ENCODE results near the gene PHIP. TPM values are rescaled to one million over a fixed set of nuclear protein-coding genes. Genes with fewer than 3 reads are reported as not detected.

Gene PHIP
- total and polyA plus RNA-seq, 2 donors from 2014 or later = 4.8 to 30.6 TPM

DNA sequence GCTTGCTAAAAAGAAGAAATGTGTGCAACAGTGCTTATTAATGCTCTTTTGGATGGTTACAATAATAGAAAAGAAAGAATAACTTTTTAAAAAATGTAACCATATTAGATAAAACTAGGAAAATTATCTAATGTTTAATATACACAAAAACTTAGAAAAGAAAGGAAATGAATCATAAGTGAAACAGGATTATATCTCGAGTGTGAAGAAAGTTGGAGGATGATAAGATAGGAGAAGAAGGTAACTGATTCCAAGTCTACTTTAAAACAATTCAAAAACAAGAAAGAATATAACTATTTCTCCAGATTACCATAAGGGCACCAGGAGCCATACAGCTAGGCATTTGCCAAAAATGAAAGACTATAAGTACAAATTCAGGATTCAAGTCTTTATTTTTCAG, 73.0 kb downstream of the PHIP start:
- DNase-seq (no peak), FAIRE-seq (no peak)
- TF ChIP-seq, protein P1, sequence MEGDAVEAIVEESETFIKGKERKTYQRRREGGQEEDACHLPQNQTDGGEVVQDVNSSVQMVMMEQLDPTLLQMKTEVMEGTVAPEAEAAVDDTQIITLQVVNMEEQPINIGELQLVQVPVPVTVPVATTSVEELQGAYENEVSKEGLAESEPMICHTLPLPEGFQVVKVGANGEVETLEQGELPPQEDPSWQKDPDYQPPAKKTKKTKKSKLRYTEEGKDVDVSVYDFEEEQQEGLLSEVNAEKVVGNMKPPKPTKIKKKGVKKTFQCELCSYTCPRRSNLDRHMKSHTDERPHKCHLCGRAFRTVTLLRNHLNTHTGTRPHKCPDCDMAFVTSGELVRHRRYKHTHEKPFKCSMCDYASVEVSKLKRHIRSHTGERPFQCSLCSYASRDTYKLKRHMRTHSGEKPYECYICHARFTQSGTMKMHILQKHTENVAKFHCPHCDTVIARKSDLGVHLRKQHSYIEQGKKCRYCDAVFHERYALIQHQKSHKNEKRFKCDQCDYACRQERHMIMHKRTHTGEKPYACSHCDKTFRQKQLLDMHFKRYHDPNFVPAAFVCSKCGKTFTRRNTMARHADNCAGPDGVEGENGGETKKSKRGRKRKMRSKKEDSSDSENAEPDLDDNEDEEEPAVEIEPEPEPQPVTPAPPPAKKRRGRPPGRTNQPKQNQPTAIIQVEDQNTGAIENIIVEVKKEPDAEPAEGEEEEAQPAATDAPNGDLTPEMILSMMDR (IDR thresholded peaks at IDR 0.05; ENCODE audit: borderline replicate concordance, extremely low read depth, insufficient read depth) = no peak
- intact Hi-C loops (cut with DNase I) = no loop called here
- no peak overlapping the region for H3K4me3 ChIP-seq (ENCODE audit: low read length in 3 of 3)
- no peak overlapping the region for H3K9ac ChIP-seq (ENCODE audit: low read length in 3 of 3)
- no peaks in the 10 kb centered on the region for H3K27me3 ChIP-seq (ENCODE audit: control insufficient read depth, insufficient read depth, low read length)
- no peaks in the 10 kb centered on the region for H3K9me3 ChIP-seq (ENCODE audit: control insufficient read depth in 2 of 3, insufficient read depth in 1 of 3, low read length in 3 of 3)
- no peaks in the 10 kb centered on the region for H3K4me1 ChIP-seq (ENCODE audit: control insufficient read depth in 2 of 3, insufficient read depth in 2 of 3, low read depth in 1 of 3, low read length in 3 of 3)
- H3K36me3 ChIP-seq (ENCODE audit: control insufficient read depth in 2 of 3, insufficient read depth in 3 of 3, low read length in 3 of 3) = peaks cover 4 to 16% (median 4%) of the 10 kb centered on the region in 3 donors
- no peak overlapping the region for H3K27ac ChIP-seq (ENCODE audit: low read depth in 2 of 2, low read length in 2 of 2)

GRCh38 chr6:79004239-79004638, 73.8 kb downstream of the PHIP start:
- FAIRE-seq (no peak), DNase-seq (no peak)
- TF ChIP-seq, protein P1 (IDR thresholded peaks at IDR 0.05; ENCODE audit: borderline replicate concordance, extremely low read depth, insufficient read depth) = no peak
- H3K9ac ChIP-seq (ENCODE audit: low read length in 3 of 3) = no peak overlapping the region
- intact Hi-C loops (cut with DNase I) = no loop called here
- no peaks in the 10 kb centered on the region for H3K9me3 ChIP-seq (ENCODE audit: control insufficient read depth in 2 of 3, insufficient read depth in 1 of 3, low read length in 3 of 3)
- no peak overlapping the region for H3K4me3 ChIP-seq (ENCODE audit: low read length in 3 of 3)
- H3K27me3 ChIP-seq (ENCODE audit: control insufficient read depth, insufficient read depth, low read length) = no peaks in the 10 kb centered on the region
- H3K36me3 ChIP-seq (ENCODE audit: control insufficient read depth in 2 of 3, insufficient read depth in 3 of 3, low read length in 3 of 3) = peaks cover 4 to 16% (median 4%) of the 10 kb centered on the region in 3 donors
- no peaks in the 10 kb centered on the region for H3K4me1 ChIP-seq (ENCODE audit: control insufficient read depth in 2 of 3, insufficient read depth in 2 of 3, low read depth in 1 of 3, low read length in 3 of 3)
- H3K27ac ChIP-seq (ENCODE audit: low read depth in 2 of 2, low read length in 2 of 2) = no peak overlapping the region

DNA sequence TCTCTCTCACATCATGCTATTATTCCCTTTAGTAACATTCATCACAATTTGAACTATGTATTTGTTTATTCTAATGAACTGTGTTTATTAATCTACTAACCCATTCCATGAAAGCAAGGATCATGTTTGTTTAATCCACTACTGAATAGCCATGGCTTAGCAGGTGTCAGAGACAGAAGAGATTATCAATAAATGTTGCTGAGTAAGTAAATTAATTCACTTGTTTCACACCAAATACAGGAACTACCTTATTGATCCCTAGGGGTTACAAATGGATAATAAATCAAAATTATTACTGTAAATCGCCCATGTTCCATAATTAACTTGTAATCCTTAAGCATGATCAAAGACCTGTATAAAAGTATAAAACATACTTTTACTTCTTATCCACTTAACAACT, 76.6 kb downstream of the PHIP start:
- H3K27ac ChIP-seq (ENCODE audit: low read depth in 2 of 2, low read length in 2 of 2) = no peak overlapping the region
- DNase-seq = no peak
- peaks cover 12 to 34% (median 13%) of the 10 kb centered on the region in 3 donors for H3K36me3 ChIP-seq (ENCODE audit: control insufficient read depth in 2 of 3, insufficient read depth in 3 of 3, low read length in 3 of 3)
- H3K9ac ChIP-seq (ENCODE audit: low read length in 3 of 3) = no peak overlapping the region
- no peak for FAIRE-seq
- intact Hi-C loops (cut with DNase I) = no loop called here
- H3K27me3 ChIP-seq (ENCODE audit: control insufficient read depth, insufficient read depth, low read length) = no peaks in the 10 kb centered on the region
- no peaks in the 10 kb centered on the region for H3K9me3 ChIP-seq (ENCODE audit: control insufficient read depth in 2 of 3, insufficient read depth in 1 of 3, low read length in 3 of 3)
- TF ChIP-seq, protein P1 (IDR thresholded peaks at IDR 0.05; ENCODE audit: borderline replicate concordance, extremely low read depth, insufficient read depth) = no peak
- no peaks in the 10 kb centered on the region for H3K4me1 ChIP-seq (ENCODE audit: control insufficient read depth in 2 of 3, insufficient read depth in 2 of 3, low read depth in 1 of 3, low read length in 3 of 3)
- H3K4me3 ChIP-seq (ENCODE audit: low read length in 3 of 3) = no peak overlapping the region

DNA sequence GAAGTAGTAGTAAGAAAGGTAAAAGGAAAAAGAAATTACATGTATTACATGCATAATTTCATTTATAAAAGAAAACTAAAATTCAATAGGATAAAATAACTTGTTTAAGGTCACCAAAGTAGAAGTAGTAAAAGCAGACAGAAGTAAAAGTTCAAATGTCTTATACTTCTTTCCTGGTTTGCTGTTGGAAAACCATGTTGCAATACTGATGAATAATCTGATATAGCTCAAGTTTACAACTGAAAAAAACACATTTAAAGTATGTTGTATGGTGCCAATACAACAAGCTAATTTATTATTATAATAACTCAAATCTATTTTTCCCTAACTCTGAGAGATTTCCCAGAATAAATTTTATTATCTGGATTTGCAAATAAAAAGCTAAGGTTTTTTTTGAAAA, 78.3 kb downstream of the PHIP start:
- no peak overlapping the region for H3K9ac ChIP-seq (ENCODE audit: low read length in 3 of 3)
- intact Hi-C loops (cut with DNase I) = no loop called here
- H3K27ac ChIP-seq (ENCODE audit: low read depth in 2 of 2, low read length in 2 of 2) = no peak overlapping the region
- DNase-seq (no peak), FAIRE-seq (no peak)
- no peaks in the 10 kb centered on the region for H3K4me1 ChIP-seq (ENCODE audit: control insufficient read depth in 2 of 3, insufficient read depth in 2 of 3, low read depth in 1 of 3, low read length in 3 of 3)
- H3K27me3 ChIP-seq (ENCODE audit: control insufficient read depth, insufficient read depth, low read length) = no peaks in the 10 kb centered on the region
- H3K36me3 ChIP-seq (ENCODE audit: control insufficient read depth in 2 of 3, insufficient read depth in 3 of 3, low read length in 3 of 3) = peaks cover 22 to 42% (median 22%) of the 10 kb centered on the region in 3 donors
- TF ChIP-seq, protein P1 (IDR thresholded peaks at IDR 0.05; ENCODE audit: borderline replicate concordance, extremely low read depth, insufficient read depth) = no peak
- H3K9me3 ChIP-seq (ENCODE audit: control insufficient read depth in 2 of 3, insufficient read depth in 1 of 3, low read length in 3 of 3) = no peaks in the 10 kb centered on the region
- H3K4me3 ChIP-seq (ENCODE audit: low read length in 3 of 3) = no peak overlapping the region
